H1 (cell line): ENCODE data around the gene CREB1.

ENCODE experiments used
- ATF3 ChIP-seq: IDR thresholded peaks from 2 replicates; pipeline ENCODE4 v1.6.1; 2011; ENCODE audit warnings: low read depth, mild to moderate bottlenecking, low read length; ENCODE audit not compliant: insufficient read depth
- CTCF ChIP-seq, 3 experiments: IDR thresholded peaks; 1 replicate in 2 of 3; 2 replicates in 1 of 3; pipeline versions ENCODE4 v1.5.1 to v1.6.1; 2011; ENCODE audit warnings: low read length in 3 of 3, mild to moderate bottlenecking in 3 of 3, inconsistent platforms in 2 of 3, low read depth in 1 of 3, moderate library complexity in 1 of 3; ENCODE audit not compliant: insufficient read depth in 1 of 3; ENCODE audit errors: control extremely low read depth in 1 of 3
- TAF1 ChIP-seq: IDR thresholded peaks from 2 replicates; pipeline ENCODE4 v1.6.1; 2011; ENCODE audit warnings: mild to moderate bottlenecking, low read depth, low read length
- TEAD4 ChIP-seq: IDR thresholded peaks from 2 replicates; pipeline ENCODE4 v1.6.1; 2012; ENCODE audit warnings: low read depth, low read length, inconsistent platforms, mixed read lengths

- TF ChIP-seq CTCF (IDR thresholded peaks at IDR 0.05; ENCODE audit: control extremely low read depth in 1 of 3, insufficient read depth in 1 of 3, low read depth in 1 of 3, low read length in 3 of 3), result peak; percentile 14 to 30 (median 22); a peak in 3 of 4 replicates
- no peak for TF ChIP-seq TAF1
- TF ChIP-seq TEAD4, result no peak
- no peak for TF ChIP-seq ATF3
Measured at GRCh38 chr2:207498427-207498826, 31.3 kb upstream of the CREB1 start.
